ENCODE results near the gene AHI1.
A peak's percentile ranks its signal among the peaks of the same experiment; 100 is the strongest.

DNA sequence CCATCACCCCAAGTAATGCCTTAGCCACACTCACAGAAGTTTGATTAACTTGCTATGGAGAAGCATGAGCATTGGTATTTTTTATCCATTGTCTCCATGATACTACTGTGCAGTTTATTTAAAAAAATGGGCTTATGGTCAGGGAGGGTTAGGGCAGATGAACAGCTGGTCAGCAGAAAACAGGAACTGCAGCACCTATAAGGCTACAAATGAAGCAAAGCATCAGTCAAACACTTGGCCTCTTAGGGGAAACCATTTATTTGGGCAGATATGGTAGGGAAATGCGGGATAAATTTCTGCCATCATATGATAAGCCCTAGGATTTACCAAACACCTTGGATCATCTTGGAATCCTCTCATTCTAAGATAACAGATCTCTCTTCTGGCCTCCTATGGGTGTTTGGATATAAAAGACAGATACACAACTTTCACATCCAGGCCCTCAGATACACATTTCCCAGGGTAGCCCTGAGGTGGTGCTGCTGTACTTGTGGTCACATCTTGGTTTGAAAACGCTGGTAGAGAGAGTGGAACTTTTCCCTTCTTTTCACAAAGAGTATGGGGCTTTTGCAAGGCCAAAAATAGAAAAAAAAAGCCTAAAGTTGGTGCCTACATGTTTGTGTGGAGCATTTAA lies 42.8 kb upstream of the AHI1 start:
- TF ChIP-seq, protein P1, sequence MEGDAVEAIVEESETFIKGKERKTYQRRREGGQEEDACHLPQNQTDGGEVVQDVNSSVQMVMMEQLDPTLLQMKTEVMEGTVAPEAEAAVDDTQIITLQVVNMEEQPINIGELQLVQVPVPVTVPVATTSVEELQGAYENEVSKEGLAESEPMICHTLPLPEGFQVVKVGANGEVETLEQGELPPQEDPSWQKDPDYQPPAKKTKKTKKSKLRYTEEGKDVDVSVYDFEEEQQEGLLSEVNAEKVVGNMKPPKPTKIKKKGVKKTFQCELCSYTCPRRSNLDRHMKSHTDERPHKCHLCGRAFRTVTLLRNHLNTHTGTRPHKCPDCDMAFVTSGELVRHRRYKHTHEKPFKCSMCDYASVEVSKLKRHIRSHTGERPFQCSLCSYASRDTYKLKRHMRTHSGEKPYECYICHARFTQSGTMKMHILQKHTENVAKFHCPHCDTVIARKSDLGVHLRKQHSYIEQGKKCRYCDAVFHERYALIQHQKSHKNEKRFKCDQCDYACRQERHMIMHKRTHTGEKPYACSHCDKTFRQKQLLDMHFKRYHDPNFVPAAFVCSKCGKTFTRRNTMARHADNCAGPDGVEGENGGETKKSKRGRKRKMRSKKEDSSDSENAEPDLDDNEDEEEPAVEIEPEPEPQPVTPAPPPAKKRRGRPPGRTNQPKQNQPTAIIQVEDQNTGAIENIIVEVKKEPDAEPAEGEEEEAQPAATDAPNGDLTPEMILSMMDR (IDR thresholded peaks at IDR 0.05 in 2 of 3, conservative IDR thresholded peaks at IDR 0.05 in 1 of 3; ENCODE audit: control insufficient read depth in 2 of 3, extremely low read depth in 1 of 3, insufficient read depth in 1 of 3, low read depth in 3 of 3, low read length in 3 of 3): peak; percentile 7 to 37 (median 23); a peak in 4 of 6 replicates
- no peak for TF ChIP-seq ZNF384 (IDR thresholded peaks at IDR 0.05; ENCODE audit: borderline replicate concordance, low read depth, low read length)
- TF ChIP-seq STAT3 (IDR thresholded peaks at IDR 0.05; ENCODE audit: low read depth, low read length): no peak
- no peak for TF ChIP-seq RCOR1 (conservative IDR thresholded peaks at IDR 0.05; ENCODE audit: low read depth, low read length)
- TF ChIP-seq WRNIP1 (IDR thresholded peaks at IDR 0.05; ENCODE audit: borderline replicate concordance, low read depth, low read length): no peak
- no peak for TF ChIP-seq JUND (IDR thresholded peaks at IDR 0.05; ENCODE audit: low read depth, low read length)
- no peak for TF ChIP-seq POLR2AphosphoS5 (IDR thresholded peaks at IDR 0.05; ENCODE audit: low read length)
- no peak for TF ChIP-seq PAX8 (IDR thresholded peaks at IDR 0.05)
- no peak for TF ChIP-seq MYC (IDR thresholded peaks at IDR 0.05; ENCODE audit: insufficient read depth, insufficient read length, insufficient replicate concordance, low read length, severe bottlenecking)
- TF ChIP-seq, protein P2, sequence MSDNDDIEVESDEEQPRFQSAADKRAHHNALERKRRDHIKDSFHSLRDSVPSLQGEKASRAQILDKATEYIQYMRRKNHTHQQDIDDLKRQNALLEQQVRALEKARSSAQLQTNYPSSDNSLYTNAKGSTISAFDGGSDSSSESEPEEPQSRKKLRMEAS (IDR thresholded peaks at IDR 0.05; ENCODE audit: low read depth, low read length): no peak
- no peak for TF ChIP-seq POLR2A (IDR thresholded peaks at IDR 0.05; ENCODE audit: low read depth, low read length)
- TF ChIP-seq BHLHE40 (IDR thresholded peaks at IDR 0.05; ENCODE audit: borderline replicate concordance in 1 of 2, low read depth in 2 of 2, low read length in 1 of 2): no peak
- TF ChIP-seq, protein P3, sequence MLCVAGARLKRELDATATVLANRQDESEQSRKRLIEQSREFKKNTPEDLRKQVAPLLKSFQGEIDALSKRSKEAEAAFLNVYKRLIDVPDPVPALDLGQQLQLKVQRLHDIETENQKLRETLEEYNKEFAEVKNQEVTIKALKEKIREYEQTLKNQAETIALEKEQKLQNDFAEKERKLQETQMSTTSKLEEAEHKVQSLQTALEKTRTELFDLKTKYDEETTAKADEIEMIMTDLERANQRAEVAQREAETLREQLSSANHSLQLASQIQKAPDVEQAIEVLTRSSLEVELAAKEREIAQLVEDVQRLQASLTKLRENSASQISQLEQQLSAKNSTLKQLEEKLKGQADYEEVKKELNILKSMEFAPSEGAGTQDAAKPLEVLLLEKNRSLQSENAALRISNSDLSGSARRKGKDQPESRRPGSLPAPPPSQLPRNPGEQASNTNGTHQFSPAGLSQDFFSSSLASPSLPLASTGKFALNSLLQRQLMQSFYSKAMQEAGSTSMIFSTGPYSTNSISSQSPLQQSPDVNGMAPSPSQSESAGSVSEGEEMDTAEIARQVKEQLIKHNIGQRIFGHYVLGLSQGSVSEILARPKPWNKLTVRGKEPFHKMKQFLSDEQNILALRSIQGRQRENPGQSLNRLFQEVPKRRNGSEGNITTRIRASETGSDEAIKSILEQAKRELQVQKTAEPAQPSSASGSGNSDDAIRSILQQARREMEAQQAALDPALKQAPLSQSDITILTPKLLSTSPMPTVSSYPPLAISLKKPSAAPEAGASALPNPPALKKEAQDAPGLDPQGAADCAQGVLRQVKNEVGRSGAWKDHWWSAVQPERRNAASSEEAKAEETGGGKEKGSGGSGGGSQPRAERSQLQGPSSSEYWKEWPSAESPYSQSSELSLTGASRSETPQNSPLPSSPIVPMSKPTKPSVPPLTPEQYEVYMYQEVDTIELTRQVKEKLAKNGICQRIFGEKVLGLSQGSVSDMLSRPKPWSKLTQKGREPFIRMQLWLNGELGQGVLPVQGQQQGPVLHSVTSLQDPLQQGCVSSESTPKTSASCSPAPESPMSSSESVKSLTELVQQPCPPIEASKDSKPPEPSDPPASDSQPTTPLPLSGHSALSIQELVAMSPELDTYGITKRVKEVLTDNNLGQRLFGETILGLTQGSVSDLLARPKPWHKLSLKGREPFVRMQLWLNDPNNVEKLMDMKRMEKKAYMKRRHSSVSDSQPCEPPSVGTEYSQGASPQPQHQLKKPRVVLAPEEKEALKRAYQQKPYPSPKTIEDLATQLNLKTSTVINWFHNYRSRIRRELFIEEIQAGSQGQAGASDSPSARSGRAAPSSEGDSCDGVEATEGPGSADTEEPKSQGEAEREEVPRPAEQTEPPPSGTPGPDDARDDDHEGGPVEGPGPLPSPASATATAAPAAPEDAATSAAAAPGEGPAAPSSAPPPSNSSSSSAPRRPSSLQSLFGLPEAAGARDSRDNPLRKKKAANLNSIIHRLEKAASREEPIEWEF (IDR thresholded peaks at IDR 0.05; ENCODE audit: insufficient replicate concordance, low read depth, low read length): no peak

Measured in GM12878 (cell line).